ENCODE measurements around the gene JAGN1. TPM values are rescaled to one million over a fixed set of nuclear protein-coding genes. Genes with fewer than 3 reads are reported as not detected.
A peak's percentile ranks its signal among the peaks of the same experiment; 100 is the strongest.

JAGN1 gene
- total RNA-seq, 1 experiment from 2014 or later = 34.2 TPM

DNA sequence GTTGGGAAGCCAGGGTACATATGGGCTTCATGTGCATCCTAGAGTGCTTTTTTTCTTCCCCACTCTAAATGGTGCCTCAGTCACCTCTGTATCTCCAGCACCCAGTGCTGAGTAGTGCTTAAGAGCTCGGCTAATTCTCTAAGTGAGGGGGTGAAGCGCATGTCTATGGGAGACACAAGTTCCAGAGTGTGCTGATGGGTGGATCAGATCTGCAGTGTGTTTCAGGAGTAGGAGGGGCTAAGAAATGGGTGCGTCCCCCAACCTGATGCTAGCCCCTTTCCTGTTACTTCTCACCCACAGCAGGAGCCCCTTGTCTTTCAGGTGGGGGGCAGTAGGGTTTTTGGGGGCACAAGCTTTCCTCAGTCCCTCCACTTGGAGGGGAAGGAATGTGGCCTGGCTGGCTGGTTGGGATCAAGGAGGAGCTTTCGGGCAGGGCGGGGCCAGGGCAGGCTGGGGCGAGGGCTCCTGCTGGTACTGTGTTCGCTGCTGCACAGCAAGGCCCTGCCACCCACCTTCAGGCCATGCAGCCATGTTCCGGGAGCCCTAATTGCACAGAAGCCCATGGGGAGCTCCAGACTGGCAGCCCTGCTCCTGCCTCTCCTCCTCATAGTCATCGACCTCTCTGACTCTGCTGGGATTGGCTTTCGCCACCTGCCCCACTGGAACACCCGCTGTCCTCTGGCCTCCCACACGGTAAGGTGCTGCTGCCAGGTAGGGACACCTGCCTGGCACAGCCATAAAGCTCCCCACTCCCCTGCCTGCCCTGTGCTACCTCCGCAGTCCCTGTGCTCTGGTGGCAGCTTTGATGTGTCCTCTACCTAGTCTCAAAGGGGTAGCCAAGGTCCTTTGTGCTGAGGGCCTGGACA, 12.2 kb downstream of the JAGN1 start, which contains the start of gene IL17RE:
IL17RE (plus strand) TSS at position 477 of the 866 bp plus-strand sequence; CDS start at position 562, 85 bp downstream.
- no peaks in the 10 kb centered on the region for H3K27me3 Mint-ChIP-seq (ENCODE audit: unreplicated experiment)
- no TSS peak for BruUV-seq (replicated peaks)
- CTCF ChIA-PET = interaction anchor here (0.5 to 1.2 kb wide), 5 partner anchors 9 to 287 kb away, joined by 3 to 4 read pairs (median 3); no protein-coding TSS in a partner anchor
- intact Hi-C loops (cut with micrococcal nuclease; ENCODE audit: unreplicated experiment) = no loop called here
- no peaks in the 10 kb centered on the region for H3K9me3 Mint-ChIP-seq (ENCODE audit: low read depth, unreplicated experiment)
- peak within 1 kb of the TSS; percentile 42 for H3K27ac Mint-ChIP-seq (ENCODE audit: unreplicated experiment)
- DNase-seq = peak; percentile 76
- H3K4me3 Mint-ChIP-seq (ENCODE audit: low read depth, unreplicated experiment) = peak within 1 kb of the TSS; percentile 82
- peaks cover 14% of the 10 kb centered on the region for H3K36me3 Mint-ChIP-seq (ENCODE audit: insufficient read depth, unreplicated experiment)
- peaks cover 45% of the 10 kb centered on the region for H3K4me1 Mint-ChIP-seq (ENCODE audit: low read depth, unreplicated experiment)
- TF ChIP-seq CTCF (IDR thresholded peaks at IDR 0.05; ENCODE audit: unreplicated experiment) = no peak

GRCh38 chr3:9903238-9903624, 12.8 kb downstream of the JAGN1 start:
- no peak for DNase-seq
- intact Hi-C loops (cut with micrococcal nuclease; ENCODE audit: unreplicated experiment) = no loop called here
- TSS peak; percentile 51 for BruUV-seq (replicated peaks)
- Mint-ChIP-seq H3K27ac (ENCODE audit: unreplicated experiment) (peak overlapping the region; percentile 42), H3K9me3 (ENCODE audit: low read depth, unreplicated experiment) (no peaks in the 10 kb centered on the region), H3K27me3 (ENCODE audit: unreplicated experiment) (no peaks in the 10 kb centered on the region), H3K4me1 (ENCODE audit: low read depth, unreplicated experiment) (peaks cover 39% of the 10 kb centered on the region), H3K36me3 (ENCODE audit: insufficient read depth, unreplicated experiment) (peaks cover 14% of the 10 kb centered on the region), H3K4me3 (ENCODE audit: low read depth, unreplicated experiment) (peak overlapping the region; percentile 82)
- CTCF ChIA-PET = interaction anchor here (1.0 to 1.2 kb wide), 2 partner anchors 9 to 10 kb away, joined by 3 read pairs; no protein-coding TSS in a partner anchor
- TF ChIP-seq CTCF (IDR thresholded peaks at IDR 0.05; ENCODE audit: unreplicated experiment) = no peak

DNA sequence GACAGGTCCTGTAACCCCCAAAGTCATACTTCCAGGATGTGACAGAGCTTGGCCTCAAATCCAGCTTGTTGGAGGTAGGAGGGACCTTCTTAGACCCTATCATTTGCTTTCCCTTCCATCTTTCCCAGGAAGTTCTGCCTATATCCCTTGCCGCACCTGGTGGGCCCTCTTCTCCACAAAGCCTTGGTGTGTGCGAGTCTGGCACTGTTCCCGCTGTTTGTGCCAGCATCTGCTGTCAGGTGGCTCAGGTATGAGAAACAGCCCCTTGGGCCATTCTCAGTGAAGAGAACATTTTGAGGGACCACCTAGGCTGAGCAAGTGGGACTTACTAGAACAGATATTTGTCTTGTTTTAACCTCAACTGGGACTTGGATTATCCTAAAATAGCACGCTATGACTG, 13.5 kb downstream of the JAGN1 start:
- Mint-ChIP-seq H3K4me3 (ENCODE audit: low read depth, unreplicated experiment) (peak overlapping the region; percentile 82), H3K36me3 (ENCODE audit: insufficient read depth, unreplicated experiment) (peaks cover 14% of the 10 kb centered on the region), H3K4me1 (ENCODE audit: low read depth, unreplicated experiment) (peaks cover 32% of the 10 kb centered on the region), H3K27me3 (ENCODE audit: unreplicated experiment) (no peaks in the 10 kb centered on the region), H3K27ac (ENCODE audit: unreplicated experiment) (no peak overlapping the region), H3K9me3 (ENCODE audit: low read depth, unreplicated experiment) (no peaks in the 10 kb centered on the region)
- no peak for DNase-seq
- CTCF ChIA-PET = no interaction called here
- BruUV-seq (replicated peaks) = no TSS peak
- intact Hi-C loops (cut with micrococcal nuclease; ENCODE audit: unreplicated experiment) = no loop called here
- TF ChIP-seq CTCF (IDR thresholded peaks at IDR 0.05; ENCODE audit: unreplicated experiment) = no peak

- BruUV-seq (replicated peaks) = no TSS peak
- intact Hi-C loops (cut with micrococcal nuclease; ENCODE audit: unreplicated experiment) = no loop called here
- no peak for TF ChIP-seq CTCF (IDR thresholded peaks at IDR 0.05; ENCODE audit: unreplicated experiment)
- Mint-ChIP-seq H3K27ac (ENCODE audit: unreplicated experiment) (no peak overlapping the region), H3K9me3 (ENCODE audit: low read depth, unreplicated experiment) (no peaks in the 10 kb centered on the region), H3K4me3 (ENCODE audit: low read depth, unreplicated experiment) (no peak overlapping the region), H3K4me1 (ENCODE audit: low read depth, unreplicated experiment) (peaks cover 31% of the 10 kb centered on the region), H3K27me3 (ENCODE audit: unreplicated experiment) (no peaks in the 10 kb centered on the region), H3K36me3 (ENCODE audit: insufficient read depth, unreplicated experiment) (peaks cover 26% of the 10 kb centered on the region)
- no peak for DNase-seq
- CTCF ChIA-PET = no interaction called here
Observed at GRCh38 chr3:9906480-9906879, 16.1 kb downstream of the JAGN1 start.

All from Calu3 (cell line).